Fibroblast of villous mesenchyme (primary cell): ENCODE measurements around the gene MAOA. TPM values are rescaled to one million over a fixed set of nuclear protein-coding genes. Genes with fewer than 3 reads are reported as not detected.

ENCODE experiments used
- DNase-seq: peaks from one replicate; pipeline ENCODE4 v3.0.0-alpha.2; 2010; ENCODE audit warnings: low read depth
- H3K4me3 ChIP-seq: 2 replicates; pipeline ENCODE4 v1.5.1; 2011; ENCODE audit warnings: low read depth, mild to moderate bottlenecking, low read length
- total RNA-seq: library from RNA; depleted of rRNA; stranded (reverse); fragments of >200 nt; gene quantifications from 2 replicates; pipeline ENCODE4 v1.2.3, GENCODE V29; 2012
- TF ChIP-seq, protein P1 (sequence below): IDR thresholded peaks from 2 replicates; pipeline ENCODE4 v1.5.1; 2012; ENCODE audit warnings: low read depth, mild to moderate bottlenecking, low read length; ENCODE audit not compliant: insufficient read depth

MAOA gene
- total RNA-seq, 1 donor = 7.8 TPM

- TF ChIP-seq, protein P1, sequence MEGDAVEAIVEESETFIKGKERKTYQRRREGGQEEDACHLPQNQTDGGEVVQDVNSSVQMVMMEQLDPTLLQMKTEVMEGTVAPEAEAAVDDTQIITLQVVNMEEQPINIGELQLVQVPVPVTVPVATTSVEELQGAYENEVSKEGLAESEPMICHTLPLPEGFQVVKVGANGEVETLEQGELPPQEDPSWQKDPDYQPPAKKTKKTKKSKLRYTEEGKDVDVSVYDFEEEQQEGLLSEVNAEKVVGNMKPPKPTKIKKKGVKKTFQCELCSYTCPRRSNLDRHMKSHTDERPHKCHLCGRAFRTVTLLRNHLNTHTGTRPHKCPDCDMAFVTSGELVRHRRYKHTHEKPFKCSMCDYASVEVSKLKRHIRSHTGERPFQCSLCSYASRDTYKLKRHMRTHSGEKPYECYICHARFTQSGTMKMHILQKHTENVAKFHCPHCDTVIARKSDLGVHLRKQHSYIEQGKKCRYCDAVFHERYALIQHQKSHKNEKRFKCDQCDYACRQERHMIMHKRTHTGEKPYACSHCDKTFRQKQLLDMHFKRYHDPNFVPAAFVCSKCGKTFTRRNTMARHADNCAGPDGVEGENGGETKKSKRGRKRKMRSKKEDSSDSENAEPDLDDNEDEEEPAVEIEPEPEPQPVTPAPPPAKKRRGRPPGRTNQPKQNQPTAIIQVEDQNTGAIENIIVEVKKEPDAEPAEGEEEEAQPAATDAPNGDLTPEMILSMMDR = no peak
- H3K4me3 ChIP-seq = no peak overlapping the region
- no peak for DNase-seq
These were observed 12.4 kb upstream of the MAOA start for GRCh38 chrX:43643662-43644061.

GRCh38 chrX:43644124-43644701 lies 11.9 kb upstream of the MAOA start:
- peak; percentile 85 for DNase-seq
- TF ChIP-seq, protein P1 = no peak
- H3K4me3 ChIP-seq = no peak overlapping the region

GRCh38 chrX:43646800-43647199 lies 9.3 kb upstream of the MAOA start:
- H3K4me3 ChIP-seq = no peak overlapping the region
- TF ChIP-seq, protein P1 = no peak
- no peak for DNase-seq

DNA sequence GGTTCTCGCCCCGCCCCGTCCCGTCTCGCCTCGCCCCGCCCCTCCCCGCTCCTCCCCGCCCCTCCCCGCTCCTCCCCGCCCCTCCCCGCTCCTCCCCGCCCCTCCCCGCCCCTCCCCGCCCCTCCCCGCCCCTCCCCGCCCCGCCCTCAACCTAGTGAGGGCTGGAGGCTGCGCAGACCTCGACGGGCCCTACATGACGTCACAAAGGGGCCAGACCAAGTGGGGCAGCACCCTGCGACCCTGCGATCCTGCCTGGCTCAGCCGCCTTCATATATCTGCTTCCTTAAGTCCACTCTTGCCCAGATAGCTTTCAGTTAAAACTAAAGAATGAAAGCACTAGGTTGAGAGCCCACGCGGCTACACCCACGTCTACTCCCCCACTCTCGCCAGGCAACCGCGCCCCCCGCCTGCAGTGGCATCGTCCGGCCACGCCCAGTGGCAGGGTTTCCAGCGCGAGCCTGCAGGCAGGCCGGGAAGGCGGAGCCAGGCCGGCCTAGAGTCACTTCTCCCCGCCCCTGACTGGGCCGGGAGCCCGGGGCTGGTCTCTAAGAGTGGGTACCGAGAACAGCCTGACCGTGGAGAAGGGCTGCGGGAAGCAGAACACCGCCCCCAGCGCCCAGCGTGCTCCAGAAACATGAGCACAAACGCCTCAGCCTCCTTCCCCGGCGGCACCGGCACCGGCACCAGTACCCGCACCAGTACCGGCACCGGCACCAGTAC lies 1.5 kb upstream of the MAOA start:
- DNase-seq = peak; percentile 93
- TF ChIP-seq, protein P1 = peak; percentile 22

DNA sequence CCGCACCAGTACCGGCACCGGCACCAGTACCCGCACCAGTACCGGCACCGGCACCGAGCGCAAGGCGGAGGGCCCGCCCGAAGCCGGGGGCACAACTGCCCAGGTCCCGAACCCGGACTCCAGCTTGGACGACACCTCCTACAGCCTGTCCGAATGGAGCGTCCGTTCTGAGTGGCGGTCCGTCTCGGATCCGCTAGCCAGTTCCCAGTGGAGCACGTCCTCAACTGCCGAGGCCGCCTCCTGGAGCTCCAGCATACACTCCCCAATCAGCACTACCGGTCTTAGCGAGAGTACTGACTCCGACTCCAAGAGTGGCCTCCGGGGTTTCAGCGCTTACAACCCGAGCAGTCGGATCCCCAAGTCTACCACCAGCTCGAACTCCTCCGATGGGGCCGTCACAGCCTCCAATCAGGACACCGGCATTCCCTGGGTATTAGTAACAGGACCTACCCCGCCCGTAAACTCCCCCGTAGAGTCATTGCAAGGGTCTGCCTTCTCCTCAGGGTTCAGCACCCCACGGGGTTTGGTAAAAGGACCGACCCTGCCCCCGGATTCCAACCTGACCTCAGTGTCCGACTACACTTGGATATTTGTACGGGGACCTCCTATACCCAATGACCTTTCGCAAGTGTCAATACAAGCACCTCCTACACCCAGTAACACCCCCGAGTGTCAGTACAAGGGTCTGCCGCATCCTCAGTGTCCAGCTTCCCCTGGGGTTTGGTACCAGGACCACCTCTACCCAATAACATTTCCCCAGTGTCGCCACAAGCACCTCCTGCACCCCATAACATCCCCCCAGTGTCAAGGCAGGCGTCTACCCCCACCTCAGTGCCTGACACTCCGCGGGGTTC lies 721 bp upstream of the MAOA start:
- TF ChIP-seq, protein P1 = no peak
- DNase-seq = peak; percentile 41

More for the DNA sequence above, 1.5 kb upstream of the MAOA start:
- peak overlapping the region; percentile 75 for H3K4me3 ChIP-seq

DNA sequence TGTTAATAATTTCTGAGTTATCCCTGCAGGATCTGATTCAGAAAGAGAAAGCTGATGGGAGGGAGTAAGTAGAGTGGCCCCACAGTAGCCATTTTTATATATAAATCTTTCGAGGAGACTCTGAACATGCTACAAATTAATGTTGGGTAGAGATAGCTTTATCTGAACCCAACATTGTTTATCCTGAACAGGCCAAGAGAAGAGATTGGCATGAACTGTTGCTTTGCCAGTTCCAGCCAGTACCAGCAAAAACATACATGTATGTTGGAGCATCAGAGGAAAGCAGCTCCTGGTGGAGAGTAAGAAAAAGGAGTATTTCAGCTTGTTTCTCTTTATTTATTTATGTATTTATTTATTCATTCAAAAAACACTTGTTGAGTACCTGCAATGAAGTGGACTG lies 1.6 kb downstream of the MAOA start:
- H3K4me3 ChIP-seq = peak overlapping the region; percentile 58
- no peak for DNase-seq
- TF ChIP-seq, protein P1 = no peak

More for the DNA sequence above, 721 bp upstream of the MAOA start:
- peak overlapping the region; percentile 75 for H3K4me3 ChIP-seq
